ENCODE results near the gene ARL6IP6. TPM values are rescaled to one million over a fixed set of nuclear protein-coding genes. Genes with fewer than 3 reads are reported as not detected.

Gene ARL6IP6
- total and polyA plus RNA-seq, 2 donors (not counting 1 experiment from before 2014, with no cell fraction given): 19.0 to 53.9 TPM

DNA sequence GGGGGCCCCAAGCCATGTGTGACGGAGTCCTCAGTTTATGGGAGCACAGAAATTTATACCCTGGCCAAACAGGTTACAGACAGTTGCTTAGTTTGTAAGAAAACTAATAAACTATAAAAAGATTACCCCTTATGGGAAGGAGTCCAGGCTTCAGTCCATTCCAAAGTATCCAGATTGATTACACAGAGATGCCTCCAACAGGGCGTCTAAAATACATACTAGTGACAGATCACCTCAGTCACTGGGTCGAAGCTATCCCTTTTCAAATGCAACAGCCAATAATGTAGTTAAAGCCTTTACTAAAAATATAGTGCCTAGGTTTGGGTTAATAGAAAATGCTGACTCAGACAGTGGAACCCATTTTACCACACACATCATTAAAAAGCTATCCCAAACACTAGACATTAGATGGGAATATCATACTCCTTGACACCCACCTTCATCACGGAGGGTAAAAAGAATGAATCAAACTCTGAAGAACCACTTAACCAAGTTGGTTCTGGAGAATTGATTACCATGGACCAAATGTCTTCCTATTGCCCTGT, 11.9 kb upstream of the ARL6IP6 start:
- no peak for DNase-seq (ENCODE audit: low read depth in 2 of 2)
- H3K4me3 ChIP-seq (replicated peaks in 1 of 4; ENCODE audit: control extremely low read depth in 1 of 4, insufficient read depth in 1 of 4, low read depth in 3 of 4, low read length in 4 of 4): no peak overlapping the region
- H3K4me2 ChIP-seq (ENCODE audit: extremely low read depth, insufficient read depth, low read length): no peak overlapping the region
- H3K27ac ChIP-seq (ENCODE audit: insufficient read depth, low read length): no peak overlapping the region
- no peak overlapping the region for H3K9ac ChIP-seq (ENCODE audit: insufficient read depth, low read length)
- H3K79me2 ChIP-seq (ENCODE audit: control insufficient read depth, insufficient read depth, low read length): peaks cover 93% of the 10 kb centered on the region
- H3K9me3 ChIP-seq (ENCODE audit: control insufficient read depth, insufficient read depth, low read depth, low read length): no peaks in the 10 kb centered on the region
- peaks cover 2% of the 10 kb centered on the region for H3K36me3 ChIP-seq (ENCODE audit: control insufficient read depth, insufficient read depth, low read length)
- H4K20me1 ChIP-seq (ENCODE audit: control insufficient read depth, extremely low read depth, insufficient read depth, low read length): no peaks in the 10 kb centered on the region
- H3K4me1 ChIP-seq (ENCODE audit: control insufficient read depth, extremely low read depth, insufficient read depth, low read length): no peaks in the 10 kb centered on the region
- H3K27me3 ChIP-seq (ENCODE audit: control insufficient read depth, insufficient read depth, low read length): no peaks in the 10 kb centered on the region
- TF ChIP-seq EZH2 (IDR thresholded peaks at IDR 0.05; ENCODE audit: low read length, missing control alignments): no peak
- TF ChIP-seq, protein P1, sequence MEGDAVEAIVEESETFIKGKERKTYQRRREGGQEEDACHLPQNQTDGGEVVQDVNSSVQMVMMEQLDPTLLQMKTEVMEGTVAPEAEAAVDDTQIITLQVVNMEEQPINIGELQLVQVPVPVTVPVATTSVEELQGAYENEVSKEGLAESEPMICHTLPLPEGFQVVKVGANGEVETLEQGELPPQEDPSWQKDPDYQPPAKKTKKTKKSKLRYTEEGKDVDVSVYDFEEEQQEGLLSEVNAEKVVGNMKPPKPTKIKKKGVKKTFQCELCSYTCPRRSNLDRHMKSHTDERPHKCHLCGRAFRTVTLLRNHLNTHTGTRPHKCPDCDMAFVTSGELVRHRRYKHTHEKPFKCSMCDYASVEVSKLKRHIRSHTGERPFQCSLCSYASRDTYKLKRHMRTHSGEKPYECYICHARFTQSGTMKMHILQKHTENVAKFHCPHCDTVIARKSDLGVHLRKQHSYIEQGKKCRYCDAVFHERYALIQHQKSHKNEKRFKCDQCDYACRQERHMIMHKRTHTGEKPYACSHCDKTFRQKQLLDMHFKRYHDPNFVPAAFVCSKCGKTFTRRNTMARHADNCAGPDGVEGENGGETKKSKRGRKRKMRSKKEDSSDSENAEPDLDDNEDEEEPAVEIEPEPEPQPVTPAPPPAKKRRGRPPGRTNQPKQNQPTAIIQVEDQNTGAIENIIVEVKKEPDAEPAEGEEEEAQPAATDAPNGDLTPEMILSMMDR (conservative IDR thresholded peaks at IDR 0.05 in 1 of 2, IDR thresholded peaks at IDR 0.05 in 1 of 2; ENCODE audit: low read depth in 1 of 2, low read length in 2 of 2): no peak
- H2AFZ ChIP-seq (ENCODE audit: low read length): no peak overlapping the region

DNA sequence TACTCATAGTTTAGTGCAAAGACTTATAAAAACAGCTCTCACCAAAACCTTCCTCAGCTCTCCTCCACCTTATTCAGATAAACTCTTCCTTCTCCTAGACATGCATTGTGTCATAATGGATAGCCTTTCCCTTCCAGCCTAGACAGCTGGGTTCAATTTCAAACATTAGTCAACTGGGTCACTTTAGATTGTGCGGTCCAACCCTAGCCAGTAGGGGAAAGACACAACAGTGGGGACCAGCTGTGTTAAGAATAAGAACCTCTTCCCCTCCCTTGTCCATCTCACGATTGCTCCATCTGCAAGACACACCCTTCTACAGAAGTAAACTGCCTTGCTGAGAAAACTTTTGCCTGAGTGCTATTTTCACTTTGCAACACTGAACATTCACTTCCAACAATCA, 9.7 kb upstream of the ARL6IP6 start:
- Histone ChIP-seq H3K27me3 (ENCODE audit: control insufficient read depth, insufficient read depth, low read length) (no peaks in the 10 kb centered on the region), H3K4me1 (ENCODE audit: control insufficient read depth, extremely low read depth, insufficient read depth, low read length) (no peaks in the 10 kb centered on the region), H2AFZ (ENCODE audit: low read length) (no peak overlapping the region), H3K4me3 (replicated peaks in 1 of 4; ENCODE audit: control extremely low read depth in 1 of 4, insufficient read depth in 1 of 4, low read depth in 3 of 4, low read length in 4 of 4) (no peak overlapping the region), H3K4me2 (ENCODE audit: extremely low read depth, insufficient read depth, low read length) (no peak overlapping the region), H3K27ac (ENCODE audit: insufficient read depth, low read length) (no peak overlapping the region), H3K79me2 (ENCODE audit: control insufficient read depth, insufficient read depth, low read length) (peaks cover 89% of the 10 kb centered on the region), H3K9ac (ENCODE audit: insufficient read depth, low read length) (no peak overlapping the region), H3K9me3 (ENCODE audit: control insufficient read depth, insufficient read depth, low read depth, low read length) (no peaks in the 10 kb centered on the region), H4K20me1 (ENCODE audit: control insufficient read depth, extremely low read depth, insufficient read depth, low read length) (no peaks in the 10 kb centered on the region), H3K36me3 (ENCODE audit: control insufficient read depth, insufficient read depth, low read length) (peaks cover 2% of the 10 kb centered on the region)
- no peak for DNase-seq (ENCODE audit: low read depth in 2 of 2)
- TF ChIP-seq, protein P1 (conservative IDR thresholded peaks at IDR 0.05 in 1 of 2, IDR thresholded peaks at IDR 0.05 in 1 of 2; ENCODE audit: low read depth in 1 of 2, low read length in 2 of 2): no peak
- no peak for TF ChIP-seq EZH2 (IDR thresholded peaks at IDR 0.05; ENCODE audit: low read length, missing control alignments)

DNA sequence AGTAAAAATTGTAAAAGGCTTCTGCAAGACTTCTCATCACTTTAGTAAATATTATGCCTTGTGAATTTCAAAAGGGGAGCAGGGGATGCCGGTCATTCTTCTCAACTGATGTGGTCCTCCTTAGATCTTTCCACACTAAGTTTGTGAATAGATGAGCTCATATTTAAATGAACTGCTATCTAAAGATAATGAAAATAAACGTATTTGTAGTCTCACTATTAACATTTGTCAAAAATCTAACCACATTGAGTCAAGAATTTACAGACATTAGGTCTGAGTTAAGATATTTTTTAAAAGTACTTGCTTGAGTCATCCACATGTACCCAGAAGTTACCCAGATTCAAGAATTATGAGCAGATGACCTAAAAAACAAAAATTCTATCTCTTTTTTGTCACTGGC, 7.7 kb upstream of the ARL6IP6 start:
- no peaks in the 10 kb centered on the region for H3K4me1 ChIP-seq (ENCODE audit: control insufficient read depth, extremely low read depth, insufficient read depth, low read length)
- no peak overlapping the region for H3K9ac ChIP-seq (ENCODE audit: insufficient read depth, low read length)
- no peak overlapping the region for H3K4me3 ChIP-seq (replicated peaks in 1 of 4; ENCODE audit: control extremely low read depth in 1 of 4, insufficient read depth in 1 of 4, low read depth in 3 of 4, low read length in 4 of 4)
- no peaks in the 10 kb centered on the region for H3K9me3 ChIP-seq (ENCODE audit: control insufficient read depth, insufficient read depth, low read depth, low read length)
- no peak overlapping the region for H3K4me2 ChIP-seq (ENCODE audit: extremely low read depth, insufficient read depth, low read length)
- peaks cover 90% of the 10 kb centered on the region for H3K79me2 ChIP-seq (ENCODE audit: control insufficient read depth, insufficient read depth, low read length)
- no peak overlapping the region for H3K27ac ChIP-seq (ENCODE audit: insufficient read depth, low read length)
- H2AFZ ChIP-seq (ENCODE audit: low read length): no peak overlapping the region
- H3K36me3 ChIP-seq (ENCODE audit: control insufficient read depth, insufficient read depth, low read length): peaks cover 2% of the 10 kb centered on the region
- no peaks in the 10 kb centered on the region for H4K20me1 ChIP-seq (ENCODE audit: control insufficient read depth, extremely low read depth, insufficient read depth, low read length)
- DNase-seq (ENCODE audit: low read depth in 2 of 2): peak in 1 of 2 donors; percentile 81
- H3K27me3 ChIP-seq (ENCODE audit: control insufficient read depth, insufficient read depth, low read length): no peaks in the 10 kb centered on the region
- TF ChIP-seq, protein P1 (conservative IDR thresholded peaks at IDR 0.05 in 1 of 2, IDR thresholded peaks at IDR 0.05 in 1 of 2; ENCODE audit: low read depth in 1 of 2, low read length in 2 of 2): no peak
- no peak for TF ChIP-seq EZH2 (IDR thresholded peaks at IDR 0.05; ENCODE audit: low read length, missing control alignments)
